Lower lobe of right lung (tissue), 2 donors: Measurements from ENCODE around the gene NIF3L1. TPM values are rescaled to one million over a fixed set of nuclear protein-coding genes. Genes with fewer than 3 reads are reported as not detected.

Experiments used
- ATAC-seq, 2 donors: fragments of 200-7000 bp; cut with Tn5 transposase; one replicate each; pipeline ENCODE4 v1.9.1; 2020 to 2022; ENCODE audit warnings: mild to moderate bottlenecking in 2 of 2, moderate library complexity in 2 of 2
- DNase-seq: peaks from one replicate; pipeline ENCODE4 v3.0.0-alpha.2; 2020
- H3K27ac ChIP-seq: fragments of 200-600 bp; one replicate; pipeline ENCODE4 v1.8.0; 2022
- H3K27me3 ChIP-seq: fragments of 200-600 bp; one replicate; pipeline ENCODE4 v1.8.0; 2022; ENCODE audit warnings: low read depth
- H3K36me3 ChIP-seq: fragments of 200-600 bp; one replicate; pipeline ENCODE4 v1.8.0; 2022; ENCODE audit warnings: mild to moderate bottlenecking
- H3K4me1 ChIP-seq: fragments of 200-600 bp; one replicate; pipeline ENCODE4 v1.8.0; 2022
- H3K4me3 ChIP-seq: fragments of 200-600 bp; one replicate; pipeline ENCODE4 v1.8.0; 2022; ENCODE audit warnings: mild to moderate bottlenecking
- H3K9me3 ChIP-seq: fragments of 200-600 bp; one replicate; pipeline ENCODE4 v1.8.0; 2022
- CTCF ChIP-seq: fragments of 200-600 bp; IDR thresholded peaks from one replicate; pipeline ENCODE4 v1.8.0; 2022; ENCODE audit warnings: antibody characterized with exemption, mild to moderate bottlenecking
- intact Hi-C: fragments of 100-400 bp; cut with DNase I; formaldehyde crosslinking; loops from one replicate; pipeline ENCODE4 v1.11.0; 2022
- total RNA-seq: library from RNA; stranded (reverse); fragmentation: NEBNext Ultra II Directional; extraction: Animal tissue kit (Norgen Biotek cat#: 25700); gene quantifications from one replicate; pipeline ENCODE4 v1.2.1, GENCODE V29; 2021
- donor health status: DM: no; HTN: yes; CAD: no; lungs with severe emphysema.

Gene NIF3L1
- total RNA-seq, 1 donor from 2014 or later = 20.5 TPM

- intact Hi-C loops = no loop called here
- H3K9me3 ChIP-seq = no peaks in the 10 kb centered on the region
- no peak for TF ChIP-seq CTCF
- H3K27me3 ChIP-seq = no peaks in the 10 kb centered on the region
- no peaks in the 10 kb centered on the region for H3K4me1 ChIP-seq
- no peak for DNase-seq
- peaks cover 21% of the 10 kb centered on the region for H3K36me3 ChIP-seq
- H3K4me3 ChIP-seq = no peak overlapping the region
- no peak overlapping the region for H3K27ac ChIP-seq
- ATAC-seq = no peak
These were observed 41.9 kb upstream of the NIF3L1 start for GRCh38 chr2:200847269-200847668.

GRCh38 chr2:200847939-200848338 lies 41.2 kb upstream of the NIF3L1 start:
- Histone ChIP-seq H3K27me3 (no peaks in the 10 kb centered on the region), H3K27ac (no peak overlapping the region), H3K4me3 (no peak overlapping the region), H3K4me1 (no peaks in the 10 kb centered on the region), H3K9me3 (no peaks in the 10 kb centered on the region), H3K36me3 (peaks cover 28% of the 10 kb centered on the region)
- DNase-seq (no peak), ATAC-seq (no peak)
- intact Hi-C loops = no loop called here
- TF ChIP-seq CTCF = no peak

- DNase-seq = no peak
- Histone ChIP-seq H3K4me3 (no peak overlapping the region), H3K27me3 (no peaks in the 10 kb centered on the region), H3K4me1 (no peaks in the 10 kb centered on the region), H3K36me3 (peaks cover 55% of the 10 kb centered on the region), H3K27ac (no peak overlapping the region), H3K9me3 (no peaks in the 10 kb centered on the region)
- intact Hi-C loops = no loop called here
- ATAC-seq = peak in 1 of 2 donors; percentile 5
- TF ChIP-seq CTCF = no peak
These were observed 38.5 kb upstream of the NIF3L1 start for GRCh38 chr2:200850512-200851256.

- peaks cover 64% of the 10 kb centered on the region for H3K36me3 ChIP-seq
- DNase-seq = no peak
- no peaks in the 10 kb centered on the region for H3K27me3 ChIP-seq
- H3K9me3 ChIP-seq = no peaks in the 10 kb centered on the region
- H3K27ac ChIP-seq = no peak overlapping the region
- no peak for ATAC-seq
- H3K4me3 ChIP-seq = no peak overlapping the region
- intact Hi-C loops = no loop called here
- H3K4me1 ChIP-seq = peaks cover 7% of the 10 kb centered on the region
- no peak for TF ChIP-seq CTCF
These were observed 37.5 kb upstream of the NIF3L1 start for GRCh38 chr2:200851398-200852248.

GRCh38 chr2:200852605-200853004 lies 36.6 kb upstream of the NIF3L1 start:
- peaks cover 16% of the 10 kb centered on the region for H3K4me1 ChIP-seq
- no peaks in the 10 kb centered on the region for H3K9me3 ChIP-seq
- H3K27ac ChIP-seq = no peak overlapping the region
- intact Hi-C loops = no loop called here
- no peak for TF ChIP-seq CTCF
- peaks cover 74% of the 10 kb centered on the region for H3K36me3 ChIP-seq
- ATAC-seq (no peak), DNase-seq (no peak)
- no peaks in the 10 kb centered on the region for H3K27me3 ChIP-seq
- H3K4me3 ChIP-seq = no peak overlapping the region
